Adrenal gland (tissue), 5 donors: ENCODE data around the gene LEF1.

Source experiments
- CTCF ChIP-seq, 6 experiments: fragments of 450-650 bp in 4 of 6; fragments of 200-600 bp in 2 of 6; sonication (generic) in 1 of 6; IDR thresholded peaks; 1 replicate in 5 of 6; 2 replicates in 1 of 6; pipeline versions ENCODE4 v1.5.1 to v1.8.0; 2016 to 2021; ENCODE audit warnings: antibody characterized with exemption in 6 of 6, mild to moderate bottlenecking in 2 of 6, moderate library complexity in 1 of 6
- POLR2A ChIP-seq, 2 donors: fragments of 450-650 bp; IDR thresholded peaks; one replicate each; pipeline ENCODE4 v1.6.1; 2017; ENCODE audit warnings: antibody characterized with exemption in 2 of 2, mild to moderate bottlenecking in 2 of 2, moderate library complexity in 1 of 2
- donor health status: DM: no; HTN: no; CAD: no.

- TF ChIP-seq CTCF (IDR thresholded peaks at IDR 0.05) (no peak), POLR2A (IDR thresholded peaks at IDR 0.05) (no peak)
These were observed 39.5 kb downstream of the LEF1 start for GRCh38 chr4:108129196-108129595.
